HG02678 (cell line): ENCODE results near the gene NFASC.

ENCODE experiments used
- ATAC-seq: cut with Tn5 transposase; IDR thresholded peaks from one replicate; pipeline ENCODE4 v1.9.1; 2021; ENCODE audit warnings: mild to moderate bottlenecking, moderate library complexity; ENCODE audit not compliant: unreplicated experiment

Gene NFASC

GRCh38 chr1:204858363-204858821, 12.3 kb upstream of the NFASC start:
- no peak for ATAC-seq

GRCh38 chr1:204859861-204860267, 10.8 kb upstream of the NFASC start:
- ATAC-seq, result no peak

GRCh38 chr1:204863024-204863423, 7.6 kb upstream of the NFASC start:
- ATAC-seq, result no peak

- no peak for ATAC-seq
Measured at GRCh38 chr1:204863730-204864129, 6.9 kb upstream of the NFASC start.

- no peak for ATAC-seq
Measured at GRCh38 chr1:204866051-204866596, 4.5 kb upstream of the NFASC start.

GRCh38 chr1:204867203-204867602, 3.5 kb upstream of the NFASC start:
- no peak for ATAC-seq

- ATAC-seq, result no peak
Measured at GRCh38 chr1:204867666-204868339, 2.9 kb upstream of the NFASC start.

- no peak for ATAC-seq
Measured at GRCh38 chr1:204868340-204868700, 2.3 kb upstream of the NFASC start.

- ATAC-seq, result no peak
Measured at GRCh38 chr1:204869097-204869496, 1.6 kb upstream of the NFASC start.

GRCh38 chr1:204871405-204872037, 859 bp downstream of the NFASC start:
- ATAC-seq, result no peak

- ATAC-seq, result no peak
Measured at GRCh38 chr1:204872262-204872881, 1.7 kb downstream of the NFASC start.

- no peak for ATAC-seq
Measured at GRCh38 chr1:204873176-204873575, 2.5 kb downstream of the NFASC start.

GRCh38 chr1:204873714-204874113, 3.1 kb downstream of the NFASC start:
- ATAC-seq, result no peak

GRCh38 chr1:204874274-204874673, 3.6 kb downstream of the NFASC start:
- no peak for ATAC-seq

- no peak for ATAC-seq
Measured at GRCh38 chr1:204875255-204875654, 4.6 kb downstream of the NFASC start.

- ATAC-seq, result no peak
Measured at GRCh38 chr1:204878621-204879234, 8.1 kb downstream of the NFASC start.

- ATAC-seq, result no peak
Measured at GRCh38 chr1:204879351-204879750, 8.7 kb downstream of the NFASC start.

GRCh38 chr1:204880906-204881305, 10.2 kb downstream of the NFASC start:
- no peak for ATAC-seq

- ATAC-seq, result no peak
Measured at GRCh38 chr1:204882479-204882878, 11.8 kb downstream of the NFASC start.

GRCh38 chr1:204883405-204883804, 12.7 kb downstream of the NFASC start:
- no peak for ATAC-seq

GRCh38 chr1:204885288-204885711, 14.6 kb downstream of the NFASC start:
- ATAC-seq, result no peak
